IMR-90 (cell line): ENCODE measurements around the gene PACC1. TPM values are rescaled to one million over a fixed set of nuclear protein-coding genes. Genes with fewer than 3 reads are reported as not detected.
A peak's percentile ranks its signal among the peaks of the same experiment; 100 is the strongest.

Source experiments
- ATAC-seq: fragments of 200-7000 bp; cut with Tn5 transposase; 2 replicates; pipeline ENCODE4 v1.9.1; 2020; ENCODE audit warnings: low read depth, mild to moderate bottlenecking, moderate library complexity
- BruUV-seq: library from RNA; stranded (reverse); fragments of 400-500 nt; replicated peaks from 2 replicates; lab custom pipeline; 2021; lab: Mats Ljungman, UMichigan
- CTCF ChIA-PET: fragments of 300-600 bp; formaldehyde crosslinking; extraction: SDS; loops from one replicate; lab custom pipeline; 2021; ENCODE audit warnings: antibody characterized with exemption; lab: Yijun Ruan, JAX
- POLR2A ChIA-PET: fragments of 300-600 bp; sonication (Branson Sonifier 250); formaldehyde crosslinking; loops from one replicate; lab custom pipeline; 2022; ENCODE audit warnings: antibody characterized with exemption; ENCODE audit not compliant: unreplicated experiment; lab: Charles Lee
- DNase-seq: peaks from one replicate; pipeline ENCODE4 v3.0.0; 2013
- H2AFZ ChIP-seq: replicated peaks from 2 replicates; pipeline ENCODE3; 2013; ENCODE audit warnings: low read length, mild to moderate bottlenecking; ENCODE audit not compliant: poor library complexity
- H2AK5ac ChIP-seq: 2 replicates; pipeline ENCODE4 v1.6.1; 2013; ENCODE audit warnings: low read depth, low read length, inconsistent platforms
- H2AK9ac ChIP-seq: replicated peaks from 2 replicates; pipeline ENCODE3; 2013; ENCODE audit warnings: mild to moderate bottlenecking, low read depth, low read length, moderate library complexity; ENCODE audit not compliant: poor library complexity
- H2BK120ac ChIP-seq: 2 replicates; pipeline ENCODE4 v1.6.1; 2013; ENCODE audit warnings: low read depth, low read length, inconsistent platforms
- H2BK15ac ChIP-seq: 3 replicates; pipeline ENCODE4 v1.6.1; 2013; ENCODE audit warnings: low read depth, low read length, inconsistent platforms
- H2BK20ac ChIP-seq: 2 replicates; pipeline ENCODE4 v1.6.1; 2013; ENCODE audit warnings: low read depth, mild to moderate bottlenecking, inconsistent platforms, low read length, moderate library complexity
- H2BK5ac ChIP-seq: 2 replicates; pipeline ENCODE4 v1.6.1; 2013; ENCODE audit warnings: mild to moderate bottlenecking, low read depth, low read length, inconsistent platforms; ENCODE audit not compliant: poor library complexity, severe bottlenecking
- H3K14ac ChIP-seq: replicated peaks from 2 replicates; pipeline ENCODE4 v1.6.1; 2013; ENCODE audit warnings: low read depth, low read length, inconsistent platforms
- H3K18ac ChIP-seq: 2 replicates; pipeline ENCODE4 v1.6.1; 2013; ENCODE audit warnings: low read depth, low read length, control low read depth
- H3K23ac ChIP-seq: 2 replicates; pipeline ENCODE4 v1.6.1; 2013; ENCODE audit warnings: low read depth, low read length, inconsistent platforms
- H3K27ac ChIP-seq: 2 replicates; pipeline ENCODE4 v1.5.1; 2013; ENCODE audit warnings: mild to moderate bottlenecking, control low read depth, low read length; ENCODE audit not compliant: insufficient read depth
- H3K27me3 ChIP-seq: 2 replicates; pipeline ENCODE4 v1.6.1; 2013; ENCODE audit warnings: low read length; ENCODE audit not compliant: control insufficient read depth, insufficient read depth
- H3K36me3 ChIP-seq: 2 replicates; pipeline ENCODE4 v1.6.1; 2013; ENCODE audit warnings: low read length, mixed read lengths; ENCODE audit not compliant: control insufficient read depth, insufficient read depth
- H3K4ac ChIP-seq: 2 replicates; pipeline ENCODE4 v1.6.1; 2013; ENCODE audit warnings: low read depth, low read length, inconsistent platforms
- H3K4me1 ChIP-seq: 2 replicates; pipeline ENCODE4 v1.6.1; 2013; ENCODE audit warnings: low read length, mixed read lengths; ENCODE audit not compliant: control insufficient read depth, insufficient read depth
- H3K4me2 ChIP-seq: 2 replicates; pipeline ENCODE4 v1.6.1; 2013; ENCODE audit warnings: low read depth, mild to moderate bottlenecking, control low read depth, low read length, moderate library complexity
- H3K4me3 ChIP-seq: 2 replicates; pipeline ENCODE4 v1.5.1; 2013; ENCODE audit warnings: low read depth, mild to moderate bottlenecking, control low read depth, low read length, moderate library complexity; ENCODE audit not compliant: insufficient read depth
- H3K56ac ChIP-seq: 2 replicates; pipeline ENCODE4 v1.6.1; 2013; ENCODE audit warnings: low read length, inconsistent platforms; ENCODE audit not compliant: insufficient read depth; ENCODE audit errors: extremely low read depth
- H3K79me1 ChIP-seq, 2 experiments: 2 replicates each; pipeline ENCODE4 v1.6.1; 2013; ENCODE audit warnings: low read length in 2 of 2, inconsistent platforms in 1 of 2, low read depth in 1 of 2
- H3K9ac ChIP-seq: 2 replicates; pipeline ENCODE4 v1.6.1; 2013; ENCODE audit warnings: low read depth, low read length, control low read depth
- H3K9me1 ChIP-seq: 2 replicates; pipeline ENCODE4 v1.6.1; 2013; ENCODE audit warnings: low read length, inconsistent platforms; ENCODE audit not compliant: insufficient read depth
- H3K9me3 ChIP-seq: 2 replicates; pipeline ENCODE4 v1.6.1; 2013; ENCODE audit warnings: low read length; ENCODE audit not compliant: control insufficient read depth, insufficient read depth
- H4K20me1 ChIP-seq: 2 replicates; pipeline ENCODE4 v1.6.1; 2013; ENCODE audit warnings: low read length, inconsistent platforms; ENCODE audit not compliant: insufficient read depth
- H4K5ac ChIP-seq: 2 replicates; pipeline ENCODE4 v1.6.1; 2013; ENCODE audit warnings: mild to moderate bottlenecking, low read depth, low read length, control low read depth
- H4K8ac ChIP-seq, 2 experiments: 2 replicates each; pipeline ENCODE4 v1.6.1; 2013; ENCODE audit warnings: low read depth in 2 of 2, low read length in 2 of 2, control low read depth in 1 of 2, inconsistent platforms in 1 of 2
- H4K91ac ChIP-seq: 2 replicates; pipeline ENCODE4 v1.6.1; 2013; ENCODE audit warnings: low read depth, low read length, inconsistent platforms; ENCODE audit not compliant: insufficient read depth
- CHD1 ChIP-seq: IDR thresholded peaks from 2 replicates; pipeline ENCODE4 v1.6.1; 2012; ENCODE audit warnings: low read depth, low read length, improper control_type of control experiment
- MAZ ChIP-seq: IDR thresholded peaks from 2 replicates; pipeline ENCODE4 v1.6.1; 2012; ENCODE audit warnings: low read depth, mild to moderate bottlenecking, low read length, improper control_type of control experiment, moderate library complexity, borderline replicate concordance
- MXI1 ChIP-seq: IDR thresholded peaks from 2 replicates; pipeline ENCODE4 v1.6.1; 2012; ENCODE audit warnings: low read depth, mild to moderate bottlenecking, low read length, moderate library complexity, borderline replicate concordance
- NFE2L2 ChIP-seq: fragments of 150-350 bp; IDR thresholded peaks from 2 replicates; pipeline ENCODE4 v1.6.1; 2016; ENCODE audit warnings: low read depth, mild to moderate bottlenecking, low read length
- RFX5 ChIP-seq: IDR thresholded peaks from 2 replicates; pipeline ENCODE4 v1.8.0; 2012; ENCODE audit warnings: low read depth, mild to moderate bottlenecking, low read length, moderate library complexity
- SMC3 ChIP-seq: fragments of 150-350 bp; IDR thresholded peaks from 2 replicates; pipeline ENCODE4 v1.6.1; 2016; ENCODE audit warnings: low read depth, mild to moderate bottlenecking, antibody characterized with exemption, low read length, moderate library complexity
- WGBS, 2 experiments: methylation state at CpG; one replicate each; pipeline versions ENCODE4 v1.1.5 to v1.1.7; 2013; ENCODE audit warnings: missing lambda C conversion rate in 2 of 2; ENCODE audit not compliant: insufficient read length in 1 of 2; ENCODE audit errors: extremely low coverage in 2 of 2; 5-methylcytosine and 5-hydroxymethylcytosine counted together
- dilution Hi-C: fragments of 300-500 bp; cut with HindIII; formaldehyde crosslinking; loops from one replicate; pipeline ENCODE4 v1.14.3; 2018; ENCODE audit warnings: low sequenced_read_pairs; ENCODE audit not compliant: unreplicated experiment
- in situ Hi-C: fragments of 300-500 bp; cut with MboI; formaldehyde crosslinking; loops from 3 replicates; pipeline ENCODE4 v1.14.3; 2019; ENCODE audit warnings: low sequenced_read_pairs, inconsistent platforms, mixed read lengths
- intact Hi-C: fragments of 100-400 bp; cut with micrococcal nuclease; formaldehyde crosslinking; loops from 2 replicates; pipeline ENCODE4 v1.10.0; 2022
- polyA plus RNA-seq, 3 experiments: library from polyadenylated mRNA; depleted of rRNA; stranded (reverse); fragments of >200 nt; gene quantifications; 2 replicates each; pipeline ENCODE4 v1.2.3, GENCODE V29; 2012; ENCODE audit warnings: low replicate concordance in 1 of 3
- total RNA-seq: library from RNA; depleted of rRNA; stranded (reverse); fragments of >200 nt; gene quantifications from 2 replicates; pipeline ENCODE4 v1.2.3, GENCODE V29; 2012
- TF ChIP-seq, protein P1 (sequence below): fragments of 150-350 bp; IDR thresholded peaks from 2 replicates; pipeline ENCODE4 v1.6.1; 2017; ENCODE audit warnings: mild to moderate bottlenecking, antibody characterized with exemption, low read length, low read depth

Gene PACC1
- total and polyA plus RNA-seq, 2 of the 4 experiments (the other 2 are of a cell fraction), result 8.6 to 13.4 TPM

DNA sequence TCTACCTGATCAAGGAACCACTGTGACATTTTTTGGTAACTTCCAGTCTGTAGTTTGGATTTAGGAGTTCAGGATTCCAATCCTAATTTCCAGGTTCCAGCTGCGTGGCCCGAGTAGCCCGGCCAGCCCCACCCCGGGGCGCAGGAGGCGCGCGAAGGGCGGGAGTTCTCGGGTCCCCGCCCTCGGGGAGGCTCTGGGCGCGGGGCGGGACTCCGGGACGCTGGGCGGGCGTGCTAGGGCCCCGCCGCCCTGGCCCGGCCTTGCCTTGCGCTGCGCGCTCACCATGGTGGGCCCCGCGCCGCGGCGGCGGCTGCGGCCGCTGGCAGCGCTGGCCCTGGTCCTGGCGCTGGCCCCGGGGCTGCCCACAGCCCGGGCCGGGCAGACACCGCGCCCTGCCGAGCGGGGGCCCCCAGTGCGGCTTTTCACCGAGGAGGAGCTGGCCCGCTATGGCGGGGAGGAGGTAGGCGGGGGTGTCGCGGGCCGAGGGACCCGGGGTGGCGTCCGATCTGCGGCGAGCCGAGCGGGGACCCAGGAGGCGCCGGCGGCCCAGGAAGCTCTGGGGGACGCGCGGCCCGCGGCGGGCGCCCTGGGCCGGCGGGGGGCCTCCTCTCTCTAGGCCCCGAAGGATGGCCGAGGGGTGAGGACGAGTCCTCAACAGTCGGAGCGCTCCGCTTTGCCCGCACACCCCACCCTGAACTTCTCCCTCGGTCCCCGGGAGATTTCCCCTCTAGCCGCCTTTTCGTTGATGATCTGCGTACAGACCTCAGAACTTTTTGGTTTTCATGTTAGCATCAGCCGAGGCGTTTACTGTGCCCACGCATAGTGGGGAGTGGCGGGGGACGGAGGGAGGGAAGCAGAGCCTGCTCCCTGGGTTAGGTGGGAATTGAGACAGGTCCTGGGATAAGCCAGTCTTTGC, 18.2 kb upstream of the PACC1 start, which contains the start of gene NENF (continued):
- TF ChIP-seq SMC3, result no peak
- peak; percentile 66; the same call in 1 of the 2 replicates for TF ChIP-seq MXI1
- TF ChIP-seq RFX5, result no peak

DNA sequence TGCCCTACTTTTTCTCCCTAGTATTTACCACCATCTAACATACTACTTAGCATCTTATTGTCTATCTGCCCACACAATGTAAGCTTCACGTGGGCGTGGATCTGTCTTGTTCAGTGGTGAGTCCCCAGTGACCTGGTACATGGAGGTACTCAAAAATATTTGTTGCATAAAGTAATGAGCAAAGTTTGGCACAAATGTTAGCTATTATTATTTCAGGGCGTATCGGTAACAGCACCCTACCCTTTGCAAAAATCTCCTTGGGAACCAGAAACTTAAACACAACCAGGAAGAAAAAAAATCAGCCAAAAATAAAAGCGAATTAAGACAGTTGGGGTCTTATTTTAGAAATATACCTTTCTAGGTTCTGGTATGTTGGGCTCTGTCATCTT, 17.6 kb upstream of the PACC1 start:
- intact Hi-C loops (no loop called here), in situ Hi-C loops (no loop called here), dilution Hi-C loops (no loop called here)
- Histone ChIP-seq H3K4ac (peak overlapping the region; percentile 71; the same call in 1 of the 2 replicates), H3K56ac (peak overlapping the region; percentile 89), H3K9me1 (0 out of 2 replicates have a peak, but pooled peaks cover 3% of the 10 kb centered on the region), H4K8ac (peak overlapping the region; percentile 75 to 97; a peak in 3 of 4 replicates), H2AFZ (peak overlapping the region; percentile 92), H3K18ac (peak overlapping the region; percentile 76; the same call in 1 of the 2 replicates), H2BK20ac (peak overlapping the region; percentile 76), H3K79me1 (peaks cover 13 to 31% of the 10 kb centered on the region in 2 experiments), H2BK120ac (peak overlapping the region; percentile 74), H3K36me3 (no peaks in the 10 kb centered on the region), H4K20me1 (peaks cover 12% of the 10 kb centered on the region; the same call in 1 of the 2 replicates), H3K14ac (peak overlapping the region; percentile 83), H3K9ac (peak overlapping the region; percentile 73; the same call in 1 of the 2 replicates), H3K4me1 (peaks cover 13% of the 10 kb centered on the region; the same call in 1 of the 2 replicates), H3K4me2 (peak overlapping the region; percentile 91), H4K5ac (peak overlapping the region; percentile 85; the same call in 1 of the 2 replicates), H2BK5ac (peak overlapping the region; percentile 43), H2BK15ac (peak overlapping the region; percentile 74; the same call in 1 of the 3 replicates), H3K4me3 (peak overlapping the region; percentile 67), H2AK9ac (peak overlapping the region; percentile 80), H3K9me3 (no peaks in the 10 kb centered on the region), H4K91ac (peak overlapping the region; percentile 73), H2AK5ac (peak overlapping the region; percentile 84), H3K27ac (no peak overlapping the region), H3K27me3 (no peaks in the 10 kb centered on the region), H3K23ac (0 out of 2 replicates have a peak overlapping the region, but pooled peaks have one; percentile 82)
- no TSS peak for BruUV-seq
- CTCF ChIA-PET, result interaction anchor here (0.8 to 1.3 kb wide), 2 partner anchors 10 to 24 kb away, joined by 3 to 7 read pairs; no protein-coding TSS in a partner anchor
- POLR2A ChIA-PET, result no interaction called here
- DNase-seq (no peak), ATAC-seq (no peak)
- no peak for TF ChIP-seq CHD1
- TF ChIP-seq, protein P1, sequence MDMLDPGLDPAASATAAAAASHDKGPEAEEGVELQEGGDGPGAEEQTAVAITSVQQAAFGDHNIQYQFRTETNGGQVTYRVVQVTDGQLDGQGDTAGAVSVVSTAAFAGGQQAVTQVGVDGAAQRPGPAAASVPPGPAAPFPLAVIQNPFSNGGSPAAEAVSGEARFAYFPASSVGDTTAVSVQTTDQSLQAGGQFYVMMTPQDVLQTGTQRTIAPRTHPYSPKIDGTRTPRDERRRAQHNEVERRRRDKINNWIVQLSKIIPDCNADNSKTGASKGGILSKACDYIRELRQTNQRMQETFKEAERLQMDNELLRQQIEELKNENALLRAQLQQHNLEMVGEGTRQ, result no peak
- no peak for TF ChIP-seq MAZ
- TF ChIP-seq NFE2L2, result no peak
- WGBS, 2 experiments, result no CpG with 5 or more reads among the region's 5 CpGs
